B cell (primary cell): ENCODE results near the gene UPB1.

Experiments
- CTCF ChIP-seq: fragments of 200-600 bp; IDR thresholded peaks from one replicate; pipeline ENCODE4 v1.8.0; 2022; ENCODE audit warnings: antibody characterized with exemption, mild to moderate bottlenecking
- EZH2 ChIP-seq: IDR thresholded peaks from 2 replicates; pipeline ENCODE4 v1.6.1; 2012; ENCODE audit warnings: borderline replicate concordance, low read depth, mild to moderate bottlenecking, moderate library complexity, low read length; ENCODE audit not compliant: insufficient read depth, poor library complexity, severe bottlenecking

GRCh38 chr22:24515027-24515338, 19.9 kb downstream of the UPB1 start:
- TF ChIP-seq CTCF (no peak), EZH2 (no peak)
